H1 (cell line): ENCODE data around the gene LRRC9. TPM values are rescaled to one million over a fixed set of nuclear protein-coding genes. Genes with fewer than 3 reads are reported as not detected.

Source experiments
- RAD21 ChIP-seq, 2 experiments: IDR thresholded peaks in 1 of 2; conservative IDR thresholded peaks in 1 of 2; 2 replicates each; pipeline ENCODE4 v1.6.1; 2011; ENCODE audit warnings: low read depth in 2 of 2, low read length in 2 of 2, improper control_type of control experiment in 1 of 2, inconsistent platforms in 1 of 2, mild to moderate bottlenecking in 1 of 2, moderate library complexity in 1 of 2
- YY1 ChIP-seq: IDR thresholded peaks from 2 replicates; pipeline ENCODE4 v1.6.1; 2011; ENCODE audit warnings: low read depth, mild to moderate bottlenecking, low read length
- polyA plus RNA-seq, 7 experiments: library from polyadenylated mRNA; depleted of rRNA in 3 of 7; stranded (reverse) in 5 of 7; unstranded in 2 of 7; fragments of >200 nt in 5 of 7; fragments of 200-250 nt in 2 of 7; gene quantifications; 1 replicate in 5 of 7; 2 replicates in 1 of 7; 4 replicates in 1 of 7; pipeline versions ENCODE4 v1.2.1 to v1.2.3, GENCODE V29; 2011 to 2013; ENCODE audit warnings: missing spikeins in 2 of 7, mixed read lengths in 2 of 7
- total RNA-seq: library from RNA; stranded (reverse); fragmentation: NEBNext Ultra II Directional; extraction: Animal tissue kit (Norgen Biotek cat#: 25700); gene quantifications from 2 replicates; pipeline ENCODE4 v1.2.1, GENCODE V29; 2021

LRRC9 gene
- total and polyA plus RNA-seq, 2 of the 8 experiments (the other 6 are each of a cell fraction or from before 2014, with no cell fraction given) = 0.12 to 0.84 TPM

DNA sequence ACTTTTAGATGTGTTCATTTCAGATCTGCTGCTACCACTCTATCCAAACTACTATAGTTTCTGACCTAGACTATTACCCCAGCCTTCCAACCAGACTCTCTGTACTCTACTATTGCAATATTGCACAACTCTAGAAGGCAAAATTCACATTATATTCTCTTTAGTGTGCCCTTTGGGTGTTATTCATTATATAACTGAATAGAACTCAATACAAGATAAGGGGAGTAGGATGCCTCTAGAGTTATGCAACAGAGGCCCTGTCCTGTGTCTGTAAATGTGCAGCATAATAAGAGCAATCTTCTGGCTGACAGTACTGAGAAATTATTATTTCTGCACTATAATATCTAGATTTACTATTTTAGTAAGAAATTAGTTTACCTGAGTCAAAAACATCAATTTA, 63.1 kb downstream of the LRRC9 start (continued):
- TF ChIP-seq RAD21 (IDR thresholded peaks at IDR 0.05 in 1 of 2, conservative IDR thresholded peaks at IDR 0.05 in 1 of 2; ENCODE audit: low read depth in 2 of 2, low read length in 2 of 2) (no peak), YY1 (no peak)
- TF ChIP-seq, all 59 proteins: peak for 0
